K562 (cell line): ENCODE data around the gene AMBRA1. TPM values are rescaled to one million over a fixed set of nuclear protein-coding genes. Genes with fewer than 3 reads are reported as not detected.

ENCODE experiments used
- ATAC-seq: fragments of 200-7000 bp; cut with Tn5 transposase; 3 replicates; pipeline ENCODE4 v1.9.1; 2020; ENCODE audit warnings: moderate library complexity
- BruUV-seq: library from RNA; stranded (reverse); fragments of 400-500 nt; replicated peaks from 2 replicates; lab custom pipeline; 2021; lab: Mats Ljungman, UMichigan
- CTCF ChIA-PET: fragments of 300-600 bp; formaldehyde crosslinking; extraction: SDS; loops from one replicate; lab custom pipeline; 2021; ENCODE audit warnings: low intra/inter-chr PET ratio; lab: Yijun Ruan, JAX
- POLR2A ChIA-PET: fragments of 300-600, 350-650 bp; sonication (Branson Sonifier 250); formaldehyde crosslinking; extraction: SDS; loops from one replicate; lab custom pipeline; 2021; ENCODE audit warnings: antibody characterized with exemption, inconsistent platforms; lab: Yijun Ruan, JAX
- DNase-seq, 4 experiments: peaks; one replicate each; pipeline versions ENCODE4 v3.0.0 to v3.0.0-alpha.2; 2011 to 2018; ENCODE audit warnings: low spot score in 3 of 4, mixed read lengths in 3 of 4; ENCODE audit errors: extremely low read depth in 1 of 4
- FAIRE-seq: peaks from 2 replicates; lab custom pipeline; 2011; peaks lifted over from hg19 to GRCh38; lab: Jason Lieb, UNC
- H2AFZ ChIP-seq: 2 replicates; pipeline ENCODE4 v1.6.0; 2011; ENCODE audit warnings: low read depth, low read length, control low read depth, inconsistent platforms
- H3K27ac ChIP-seq: fragments of 200-600 bp; 3 replicates; pipeline ENCODE4 v1.8.0; 2011; ENCODE audit warnings: low read depth, mild to moderate bottlenecking, control low read depth, inconsistent platforms, low read length, moderate library complexity, mixed read lengths; ENCODE audit errors: extremely low read depth
- H3K27me3 ChIP-seq, 2 experiments: fragments of 300-600 bp in 1 of 2; 2 replicates in 1 of 2; 3 replicates in 1 of 2; pipeline versions ENCODE4 v1.6.0 to v1.8.0; 2011; ENCODE audit warnings: inconsistent platforms in 2 of 2, low read length in 2 of 2, mild to moderate bottlenecking in 1 of 2, mixed read lengths in 1 of 2, moderate library complexity in 1 of 2; ENCODE audit not compliant: control insufficient read depth in 2 of 2, insufficient read depth in 2 of 2
- H3K36me3 ChIP-seq: fragments of 300-600 bp; 3 replicates; pipeline ENCODE4 v1.8.0; 2011; ENCODE audit warnings: mild to moderate bottlenecking, low read length, inconsistent platforms; ENCODE audit not compliant: control insufficient read depth, insufficient read depth
- H3K4me1 ChIP-seq, 2 experiments: fragments of 200-600 bp in 1 of 2; replicated peaks in 1 of 2; 2 replicates in 1 of 2; 3 replicates in 1 of 2; pipeline versions ENCODE4 v1.5.1 to v1.8.0; 2011; ENCODE audit warnings: inconsistent platforms in 2 of 2, low read length in 2 of 2, mild to moderate bottlenecking in 1 of 2, mixed read lengths in 1 of 2, moderate library complexity in 1 of 2; ENCODE audit not compliant: control insufficient read depth in 2 of 2, insufficient read depth in 2 of 2
- H3K4me2 ChIP-seq: 2 replicates; pipeline ENCODE4 v1.6.1; 2011; ENCODE audit warnings: low read length, control low read depth, inconsistent platforms, mixed read lengths; ENCODE audit not compliant: insufficient read depth
- H3K4me3 ChIP-seq: fragments of 200-600 bp; sonication (generic), shearing (Covaris generic); 2 replicates; pipeline ENCODE4 v1.5.1; 2016; ENCODE audit warnings: control low read depth, inconsistent platforms
- H3K79me2 ChIP-seq: fragments of 200-600 bp; 3 replicates; pipeline ENCODE4 v1.8.0; 2011; ENCODE audit warnings: low read length, inconsistent platforms; ENCODE audit not compliant: control insufficient read depth, insufficient read depth
- H3K9ac ChIP-seq, 2 experiments: 2 replicates each; pipeline versions ENCODE4 v1.6.0 to v1.6.1; 2011; ENCODE audit warnings: low read depth in 2 of 2, low read length in 2 of 2, control low read depth in 1 of 2, inconsistent platforms in 1 of 2, mild to moderate bottlenecking in 1 of 2, mixed read lengths in 1 of 2; ENCODE audit not compliant: insufficient read depth in 1 of 2
- H3K9me1 ChIP-seq: one replicate; pipeline ENCODE4 v1.6.0; 2011; ENCODE audit warnings: inconsistent platforms, mild to moderate bottlenecking, low read length, moderate library complexity; ENCODE audit not compliant: control insufficient read depth, insufficient read depth
- H3K9me3 ChIP-seq: replicated peaks from 2 replicates; pipeline ENCODE4 v1.5.1; 2011; ENCODE audit warnings: low read depth, low read length, inconsistent platforms; ENCODE audit not compliant: control insufficient read depth, insufficient read depth
- H4K20me1 ChIP-seq: replicated peaks from 2 replicates; pipeline ENCODE4 v1.6.1; 2011; ENCODE audit warnings: low read length, inconsistent platforms, mixed read lengths; ENCODE audit not compliant: control insufficient read depth, insufficient read depth
- BDP1 ChIP-seq: IDR thresholded peaks from 3 replicates; pipeline ENCODE4 v1.6.1; 2011; ENCODE audit not compliant: insufficient read length, insufficient read depth
- FOXJ3 ChIP-seq: sonication (generic); formaldehyde crosslinking; IDR thresholded peaks from 2 replicates; pipeline ENCODE4 v1.4.0; 2020; ENCODE audit warnings: mild to moderate bottlenecking, missing genetic modification reagents
- FOXK2 ChIP-seq, 2 experiments: fragments of 450-650 bp; IDR thresholded peaks in 1 of 2; conservative IDR thresholded peaks in 1 of 2; 2 replicates each; pipeline ENCODE4 v1.6.1; 2016; ENCODE audit warnings: low read depth in 2 of 2, mild to moderate bottlenecking in 1 of 2
- KDM2B ChIP-seq: fragments of 250-450 bp; sonication (Bioruptor Pico); IDR thresholded peaks from 2 replicates; pipeline ENCODE4 v1.8.0; 2021; ENCODE audit warnings: mild to moderate bottlenecking, moderate library complexity
- MAFG ChIP-seq: fragments of 450-650 bp; conservative IDR thresholded peaks from 2 replicates; pipeline ENCODE4 v1.6.1; 2016; ENCODE audit warnings: missing genetic modification characterization, missing compliant biosample characterization
- MYNN ChIP-seq, 2 experiments: sonication (generic); formaldehyde crosslinking in 1 of 2; IDR thresholded peaks; 2 replicates each; pipeline versions ENCODE4 v1.5.0 to v1.6.1; 2016 to 2020; ENCODE audit warnings: antibody characterized with exemption in 1 of 2, missing genetic modification reagents in 1 of 2
- RAD51 ChIP-seq: fragments of 450-650 bp; IDR thresholded peaks from 2 replicates; pipeline ENCODE4 v1.7.1; 2016; ENCODE audit warnings: low read depth, mild to moderate bottlenecking, borderline replicate concordance
- RBM34 ChIP-seq: fragments of 200-400 bp; formaldehyde crosslinking; IDR thresholded peaks from 2 replicates; pipeline ENCODE4 v1.6.1; 2018; ENCODE audit warnings: low read length, borderline replicate concordance; ENCODE audit not compliant: insufficient read depth
- SRSF3 ChIP-seq: fragments of 200-400 bp; formaldehyde crosslinking; IDR thresholded peaks from 2 replicates; pipeline ENCODE4 v1.6.1; 2016; ENCODE audit warnings: mild to moderate bottlenecking, low read length, moderate library complexity; ENCODE audit not compliant: insufficient read depth
- TCFL5 ChIP-seq: fragments of 250-450 bp; sonication (Bioruptor Pico); conservative IDR thresholded peaks from 2 replicates; pipeline ENCODE4 v1.6.1; 2021; ENCODE audit warnings: mild to moderate bottlenecking, moderate library complexity, matching md5 sums
- TFAM ChIP-seq: fragments of 250-450 bp; sonication (Bioruptor Pico); conservative IDR thresholded peaks from 2 replicates; pipeline ENCODE4 v1.5.0; 2021; ENCODE audit warnings: mild to moderate bottlenecking, moderate library complexity
- ZNF644 ChIP-seq: fragments of 200-800 bp; sonication (Bioruptor generic); IDR thresholded peaks from 2 replicates; pipeline ENCODE4 v1.6.1; 2016; ENCODE audit warnings: low read depth, missing genetic modification characterization, missing compliant biosample characterization
- ZNF764 ChIP-seq: fragments of 250-450 bp; sonication (Bioruptor Pico); IDR thresholded peaks from 2 replicates; pipeline ENCODE4 v1.4.0; 2020; ENCODE audit warnings: low read depth, mild to moderate bottlenecking, moderate library complexity
- WGBS: fragments of 100-300 bp; shearing (Covaris generic); methylation state at CpG from one replicate; pipeline ENCODE4 v1.1.6; 2016; ENCODE audit warnings: low coverage, mixed read lengths; ENCODE audit not compliant: insufficient coverage; ENCODE audit errors: missing lambda C conversion rate; 5-methylcytosine and 5-hydroxymethylcytosine counted together
- in situ Hi-C: fragments of 300-500 bp; cut with MboI; formaldehyde crosslinking; loops from 4 replicates; pipeline ENCODE4 v1.15.0; 2018; ENCODE audit warnings: inconsistent platforms, mixed read lengths
- intact Hi-C: fragments of 100-400 bp; cut with micrococcal nuclease; formaldehyde crosslinking; loops from 2 replicates; pipeline ENCODE4 v1.14.2; 2022
- polyA plus RNA-seq, 8 experiments: library from polyadenylated mRNA; depleted of rRNA in 4 of 8; stranded (reverse) in 5 of 8; unstranded in 3 of 8; fragments of >200 nt; fragmentation: Nextera tagmentation in 2 of 8; fragmentation: Illumina TruSeq in 1 of 8; extraction: Ambion mirVana in 2 of 8; extraction: Trizol in 1 of 8; gene quantifications; 2 replicates each; pipeline versions ENCODE4 v1.2.1 to v1.2.3, GENCODE V29; 2011 to 2014; ENCODE audit warnings: inconsistent platforms in 1 of 8, missing spikeins in 1 of 8
- total RNA-seq, 7 experiments: library from RNA; depleted of rRNA in 6 of 7; stranded (reverse); fragments of >200 nt in 6 of 7; fragmentation: Illumina TruSeq in 2 of 7; extraction: Trizol in 2 of 7; gene quantifications; 2 replicates each; pipeline versions ENCODE4 v1.2.1 to v1.2.3, GENCODE V29; 2011 to 2021; ENCODE audit warnings: low replicate concordance in 1 of 7

The AMBRA1 gene
- total and polyA plus RNA-seq, 9 of the 15 experiments (the other 6 are each of a cell fraction or from before 2014, with no cell fraction given) = 0.15 to 24.5 (median 13.0) TPM

DNA sequence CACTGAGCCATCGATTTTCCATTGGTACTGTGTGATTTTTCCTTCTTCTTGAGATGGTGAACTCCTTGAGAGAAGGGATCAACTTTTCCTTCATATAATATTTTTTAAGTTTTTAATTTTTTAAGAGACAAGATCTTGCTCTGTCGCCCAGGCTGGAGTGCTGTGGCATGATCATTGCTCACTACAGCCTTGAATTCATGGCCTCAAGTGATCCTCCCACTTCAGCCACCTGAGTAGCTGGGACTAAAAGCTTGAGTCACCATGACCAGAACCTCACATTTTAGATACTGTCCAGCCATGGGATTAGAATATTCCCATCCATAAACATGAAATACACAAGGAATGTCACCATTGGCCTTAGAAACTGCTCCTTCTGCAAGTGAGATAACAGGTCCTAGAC, 135.3 kb downstream of the AMBRA1 start:
- intact Hi-C loops (no loop called here), in situ Hi-C loops (no loop called here)
- Histone ChIP-seq H3K9ac (no peak overlapping the region), H3K36me3 (no peaks in the 10 kb centered on the region), H3K4me3 (no peak overlapping the region), H3K9me1 (no peaks in the 10 kb centered on the region), H4K20me1 (no peaks in the 10 kb centered on the region; the same call in 1 of the 2 replicates), H3K27ac (no peak overlapping the region), H3K27me3 (no peaks in the 10 kb centered on the region), H2AFZ (no peak overlapping the region), H3K4me1 (peaks cover 0 to 4% of the 10 kb centered on the region in 2 experiments; a peak in 3 of 5 replicates), H3K79me2 (no peaks in the 10 kb centered on the region), H3K9me3 (no peaks in the 10 kb centered on the region), H3K4me2 (no peak overlapping the region)
- ChIA-PET POLR2A (no interaction called here), CTCF (no interaction called here)
- BruUV-seq = no TSS peak
- FAIRE-seq (no peak), DNase-seq (no peak), ATAC-seq (no peak)
- TF ChIP-seq RAD51 (no peak), FOXJ3 (CRISPR knock-in tag) (no peak), RBM34 (no peak), ZNF644 (no peak), SRSF3 (no peak), FOXK2 (conservative IDR thresholded peaks at IDR 0.05 in 1 of 2, IDR thresholded peaks at IDR 0.05 in 1 of 2; ENCODE audit: low read depth in 2 of 2) (no peak), BDP1 (no peak), MAFG (no peak), TCFL5 (CRISPR knock-in tag) (no peak), ZNF764 (CRISPR knock-in tag) (no peak), MYNN (IDR thresholded peaks at IDR 0.05) (no peak), MYNN (CRISPR knock-in tag; IDR thresholded peaks at IDR 0.05) (no peak), KDM2B (CRISPR knock-in tag) (no peak), TFAM (CRISPR knock-in tag) (no peak)
- 71% methylated on average over 2 of the region's 2 CpGs for WGBS
